ENCODE measurements around the gene PSMA2.

PSMA2 gene

GRCh38 chr7:42931447-42931833 lies 534 bp downstream of the PSMA2 start:
- no peak for TF ChIP-seq CTCF (IDR thresholded peaks at IDR 0.05; ENCODE audit: insufficient read depth, low read depth, low read length, missing control alignments)
- H3K4me3 ChIP-seq (ENCODE audit: low read depth, low read length): peak overlapping the region; percentile 97
- peak; percentile 53 for DNase-seq (ENCODE audit: low read depth)

DNA sequence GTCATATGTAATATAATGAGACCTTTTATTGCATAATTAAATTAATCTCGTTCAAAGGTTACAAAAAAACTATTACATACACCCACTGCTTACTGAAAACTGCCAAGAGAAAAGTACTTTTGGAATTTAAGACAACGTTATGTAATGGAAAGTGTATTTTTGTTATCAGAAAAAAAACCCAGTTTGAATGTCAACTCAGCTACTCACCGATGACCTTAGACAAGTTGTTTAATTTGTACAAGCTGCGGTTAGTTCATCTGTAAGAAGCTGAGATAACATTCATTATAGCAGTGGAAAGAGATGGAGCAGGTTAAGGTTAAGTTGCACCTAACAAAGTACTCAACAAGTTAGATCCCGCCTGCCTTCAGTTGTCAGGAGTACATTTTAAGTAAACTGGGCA lies 1.1 kb downstream of the PSMA2 start:
- DNase-seq (ENCODE audit: low read depth): no peak
- no peak for TF ChIP-seq CTCF (IDR thresholded peaks at IDR 0.05; ENCODE audit: insufficient read depth, low read depth, low read length, missing control alignments)
- H3K4me3 ChIP-seq (ENCODE audit: low read depth, low read length): peak overlapping the region; percentile 97

- H3K4me3 ChIP-seq (ENCODE audit: low read depth, low read length): peak overlapping the region; percentile 97
- DNase-seq (ENCODE audit: low read depth): no peak
- TF ChIP-seq CTCF (IDR thresholded peaks at IDR 0.05; ENCODE audit: insufficient read depth, low read depth, low read length, missing control alignments): no peak
These were observed 2.5 kb downstream of the PSMA2 start for GRCh38 chr7:42929449-42929848.

GRCh38 chr7:42928754-42929153 lies 3.2 kb downstream of the PSMA2 start:
- DNase-seq (ENCODE audit: low read depth): no peak
- no peak overlapping the region for H3K4me3 ChIP-seq (ENCODE audit: low read depth, low read length)
- no peak for TF ChIP-seq CTCF (IDR thresholded peaks at IDR 0.05; ENCODE audit: insufficient read depth, low read depth, low read length, missing control alignments)

DNA sequence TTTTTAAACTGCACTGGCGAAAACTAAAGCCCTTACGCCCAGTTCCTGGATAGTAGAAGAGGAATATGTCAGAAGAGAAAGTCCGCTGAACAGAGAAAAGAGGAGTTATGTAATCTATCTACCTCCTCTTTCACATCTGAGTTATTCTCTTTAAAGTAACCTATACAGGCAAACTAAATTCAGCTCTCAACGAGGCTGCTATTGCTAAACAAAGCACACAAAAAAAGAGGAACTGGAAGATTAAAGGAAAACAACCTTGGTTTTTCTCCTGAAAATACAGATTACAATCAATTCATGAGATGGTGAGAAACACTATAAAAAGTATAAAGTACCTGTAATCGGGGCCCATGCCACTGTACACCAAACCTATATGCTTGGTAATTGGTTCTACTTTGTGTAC lies 5.8 kb downstream of the PSMA2 start:
- TF ChIP-seq CTCF (IDR thresholded peaks at IDR 0.05; ENCODE audit: insufficient read depth, low read depth, low read length, missing control alignments): no peak
- no peak overlapping the region for H3K4me3 ChIP-seq (ENCODE audit: low read depth, low read length)
- DNase-seq (ENCODE audit: low read depth): no peak

GRCh38 chr7:42925630-42926029 lies 6.3 kb downstream of the PSMA2 start:
- TF ChIP-seq CTCF (IDR thresholded peaks at IDR 0.05; ENCODE audit: insufficient read depth, low read depth, low read length, missing control alignments): no peak
- DNase-seq (ENCODE audit: low read depth): no peak
- H3K4me3 ChIP-seq (ENCODE audit: low read depth, low read length): no peak overlapping the region

GRCh38 chr7:42924223-42924838 lies 7.6 kb downstream of the PSMA2 start:
- no peak for DNase-seq (ENCODE audit: low read depth)
- H3K4me3 ChIP-seq (ENCODE audit: low read depth, low read length): no peak overlapping the region
- TF ChIP-seq CTCF (IDR thresholded peaks at IDR 0.05; ENCODE audit: insufficient read depth, low read depth, low read length, missing control alignments): no peak
